WTC11 (cell line): ENCODE measurements around the gene IGHMBP2. TPM values are rescaled to one million over a fixed set of nuclear protein-coding genes. Genes with fewer than 3 reads are reported as not detected.
A peak's percentile ranks its signal among the peaks of the same experiment; 100 is the strongest.

Experiments
- ATAC-seq: fragments of 200-7000 bp; cut with Tn5 transposase; 2 replicates; pipeline ENCODE4 v1.10.0; 2021; ENCODE audit warnings: mild to moderate bottlenecking, moderate library complexity
- CTCF ChIA-PET: fragments of 300-600 bp; sonication (Branson Sonifier 250); formaldehyde crosslinking; loops from one replicate; lab custom pipeline; 2021; ENCODE audit warnings: antibody characterized with exemption; lab: Charles Lee
- POLR2A ChIA-PET: fragments of 350-600 bp; sonication (Branson Sonifier 250); formaldehyde crosslinking; loops from one replicate; lab custom pipeline; 2021; ENCODE audit warnings: antibody characterized with exemption; lab: Charles Lee
- DNase-seq: peaks from one replicate; pipeline ENCODE4 v3.0.0; 2021; ENCODE audit warnings: low spot score
- H3K27ac Mint-ChIP-seq: 2 replicates; pipeline ENCODE4 v1.8.0; 2021; ENCODE audit warnings: mixed read lengths
- H3K27me3 Mint-ChIP-seq: 2 replicates; pipeline ENCODE4 v1.8.0; 2021; ENCODE audit warnings: low read depth, mild to moderate bottlenecking, moderate library complexity, mixed read lengths
- H3K36me3 Mint-ChIP-seq: 2 replicates; pipeline ENCODE4 v1.8.0; 2021; ENCODE audit warnings: mixed read lengths
- H3K4me1 Mint-ChIP-seq: 2 replicates; pipeline ENCODE4 v1.8.0; 2022; ENCODE audit warnings: mixed read lengths
- H3K4me3 Mint-ChIP-seq: 2 replicates; pipeline ENCODE4 v1.8.0; 2021; ENCODE audit warnings: mild to moderate bottlenecking, moderate library complexity, mixed read lengths
- H3K9me3 Mint-ChIP-seq: 2 replicates; pipeline ENCODE4 v1.8.0; 2021; ENCODE audit warnings: mixed read lengths
- CREM ChIP-seq: sonication (generic); formaldehyde crosslinking; IDR thresholded peaks from 2 replicates; pipeline ENCODE4 v1.8.1; 2022; ENCODE audit warnings: mild to moderate bottlenecking, missing genetic modification reagents, moderate library complexity
- ELF4 ChIP-seq: sonication (generic); formaldehyde crosslinking; IDR thresholded peaks from 2 replicates; pipeline ENCODE4 v1.8.1; 2022; ENCODE audit warnings: low read depth, mild to moderate bottlenecking, moderate library complexity, missing genetic modification reagents
- HMGA2 ChIP-seq: fragments of 250-450 bp; sonication (Bioruptor Pico); IDR thresholded peaks from 2 replicates; pipeline ENCODE4 v1.4.0; 2021; ENCODE audit warnings: mild to moderate bottlenecking, moderate library complexity
- MXD4 ChIP-seq: fragments of 250-450 bp; sonication (Bioruptor Pico); IDR thresholded peaks from 2 replicates; pipeline ENCODE4 v1.8.0; 2021; ENCODE audit warnings: mild to moderate bottlenecking, moderate library complexity, borderline replicate concordance
- SMAD4 ChIP-seq: sonication (generic); formaldehyde crosslinking; IDR thresholded peaks from 2 replicates; pipeline ENCODE4 v1.8.0; 2022; ENCODE audit warnings: mild to moderate bottlenecking, missing genetic modification reagents
- SP1 ChIP-seq: sonication (generic); formaldehyde crosslinking; conservative IDR thresholded peaks from 2 replicates; pipeline ENCODE4 v1.8.1; 2022; ENCODE audit warnings: missing genetic modification reagents
- ZNF396 ChIP-seq: fragments of 250-450 bp; sonication (Bioruptor Pico); IDR thresholded peaks from 2 replicates; pipeline ENCODE4 v1.8.0; 2021; ENCODE audit warnings: mild to moderate bottlenecking, moderate library complexity, borderline replicate concordance
- total RNA-seq: library from RNA; stranded (reverse); gene quantifications from 3 replicates; pipeline ENCODE4 v1.2.3, GENCODE V29; 2021
- TF ChIP-seq, protein P1 (sequence below): fragments of 200-600 bp; IDR thresholded peaks from 2 replicates; pipeline ENCODE4 v1.8.0; 2022; ENCODE audit warnings: antibody characterized with exemption
- TF ChIP-seq, protein P2 (sequence below): fragments of 250-450 bp; sonication (Bioruptor Pico); IDR thresholded peaks from 2 replicates; pipeline ENCODE4 v1.9.0; 2021; ENCODE audit warnings: mild to moderate bottlenecking
- TF ChIP-seq, protein P3 (sequence below): fragments of 250-450 bp; sonication (Bioruptor Pico); IDR thresholded peaks from 2 replicates; pipeline ENCODE4 v1.9.0; 2021; ENCODE audit warnings: moderate library complexity, mild to moderate bottlenecking, inconsistent platforms, borderline replicate concordance
- TF ChIP-seq, protein P4 (sequence below): sonication (generic); formaldehyde crosslinking; conservative IDR thresholded peaks from 2 replicates; pipeline ENCODE4 v1.8.1; 2023; ENCODE audit warnings: mild to moderate bottlenecking, low read depth, missing genetic modification reagents, moderate library complexity
- TF ChIP-seq, protein P5 (sequence below): sonication (generic); formaldehyde crosslinking; IDR thresholded peaks from 2 replicates; pipeline ENCODE4 v1.8.0; 2023; ENCODE audit warnings: mild to moderate bottlenecking, missing genetic modification reagents

IGHMBP2 gene
- total RNA-seq, 1 experiment from 2014 or later, result 22.5 TPM

DNA sequence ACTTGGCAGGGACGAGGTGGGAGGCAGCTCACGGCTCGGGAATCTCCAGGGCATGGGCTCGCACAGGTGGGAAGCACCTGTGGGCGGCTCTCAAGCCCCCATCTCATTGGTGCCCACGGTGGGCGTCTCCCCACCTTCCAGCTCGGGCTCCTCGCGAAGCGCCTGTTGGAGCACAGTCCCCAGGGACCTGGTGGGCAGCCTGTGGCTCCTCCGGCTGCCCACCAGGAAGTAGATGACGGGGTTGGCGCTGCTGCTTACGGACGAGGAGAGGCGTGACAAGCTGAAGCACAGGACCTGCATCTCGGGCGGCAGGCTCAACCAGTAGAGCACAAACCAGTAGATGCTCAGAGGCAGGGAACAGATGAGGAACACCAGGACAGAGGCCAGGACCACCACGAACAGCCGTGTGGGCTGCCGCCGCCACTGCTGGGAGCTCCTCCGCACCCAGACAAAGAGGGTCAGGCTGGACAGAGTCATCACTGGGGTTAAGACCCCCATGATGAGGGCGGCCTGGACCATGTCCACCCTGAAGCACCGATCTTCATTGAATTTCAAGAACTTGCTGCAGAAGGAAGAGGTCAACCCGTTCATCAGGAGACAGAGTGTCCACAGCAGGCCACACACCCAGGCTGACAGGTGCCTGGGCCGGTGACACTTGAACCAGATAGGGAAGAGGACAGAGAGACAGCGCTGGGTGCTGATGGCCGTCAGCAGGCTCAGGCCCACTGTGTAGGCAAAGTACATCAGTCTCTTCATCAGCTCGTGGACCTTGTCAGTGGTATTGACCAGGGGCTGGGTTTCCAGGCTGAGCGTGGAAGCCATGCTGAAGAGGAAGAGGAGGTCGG lies 76.5 kb downstream of the IGHMBP2 start:
- DNase-seq (peak; percentile 10), ATAC-seq (no peak)
- TF ChIP-seq SP1 (CRISPR knock-in tag), result no peak
- TF ChIP-seq HMGA2 (CRISPR knock-in tag), result no peak
- no peak for TF ChIP-seq SMAD4 (CRISPR knock-in tag)
- TF ChIP-seq, protein P1, sequence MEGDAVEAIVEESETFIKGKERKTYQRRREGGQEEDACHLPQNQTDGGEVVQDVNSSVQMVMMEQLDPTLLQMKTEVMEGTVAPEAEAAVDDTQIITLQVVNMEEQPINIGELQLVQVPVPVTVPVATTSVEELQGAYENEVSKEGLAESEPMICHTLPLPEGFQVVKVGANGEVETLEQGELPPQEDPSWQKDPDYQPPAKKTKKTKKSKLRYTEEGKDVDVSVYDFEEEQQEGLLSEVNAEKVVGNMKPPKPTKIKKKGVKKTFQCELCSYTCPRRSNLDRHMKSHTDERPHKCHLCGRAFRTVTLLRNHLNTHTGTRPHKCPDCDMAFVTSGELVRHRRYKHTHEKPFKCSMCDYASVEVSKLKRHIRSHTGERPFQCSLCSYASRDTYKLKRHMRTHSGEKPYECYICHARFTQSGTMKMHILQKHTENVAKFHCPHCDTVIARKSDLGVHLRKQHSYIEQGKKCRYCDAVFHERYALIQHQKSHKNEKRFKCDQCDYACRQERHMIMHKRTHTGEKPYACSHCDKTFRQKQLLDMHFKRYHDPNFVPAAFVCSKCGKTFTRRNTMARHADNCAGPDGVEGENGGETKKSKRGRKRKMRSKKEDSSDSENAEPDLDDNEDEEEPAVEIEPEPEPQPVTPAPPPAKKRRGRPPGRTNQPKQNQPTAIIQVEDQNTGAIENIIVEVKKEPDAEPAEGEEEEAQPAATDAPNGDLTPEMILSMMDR, result no peak
- TF ChIP-seq, protein P2, sequence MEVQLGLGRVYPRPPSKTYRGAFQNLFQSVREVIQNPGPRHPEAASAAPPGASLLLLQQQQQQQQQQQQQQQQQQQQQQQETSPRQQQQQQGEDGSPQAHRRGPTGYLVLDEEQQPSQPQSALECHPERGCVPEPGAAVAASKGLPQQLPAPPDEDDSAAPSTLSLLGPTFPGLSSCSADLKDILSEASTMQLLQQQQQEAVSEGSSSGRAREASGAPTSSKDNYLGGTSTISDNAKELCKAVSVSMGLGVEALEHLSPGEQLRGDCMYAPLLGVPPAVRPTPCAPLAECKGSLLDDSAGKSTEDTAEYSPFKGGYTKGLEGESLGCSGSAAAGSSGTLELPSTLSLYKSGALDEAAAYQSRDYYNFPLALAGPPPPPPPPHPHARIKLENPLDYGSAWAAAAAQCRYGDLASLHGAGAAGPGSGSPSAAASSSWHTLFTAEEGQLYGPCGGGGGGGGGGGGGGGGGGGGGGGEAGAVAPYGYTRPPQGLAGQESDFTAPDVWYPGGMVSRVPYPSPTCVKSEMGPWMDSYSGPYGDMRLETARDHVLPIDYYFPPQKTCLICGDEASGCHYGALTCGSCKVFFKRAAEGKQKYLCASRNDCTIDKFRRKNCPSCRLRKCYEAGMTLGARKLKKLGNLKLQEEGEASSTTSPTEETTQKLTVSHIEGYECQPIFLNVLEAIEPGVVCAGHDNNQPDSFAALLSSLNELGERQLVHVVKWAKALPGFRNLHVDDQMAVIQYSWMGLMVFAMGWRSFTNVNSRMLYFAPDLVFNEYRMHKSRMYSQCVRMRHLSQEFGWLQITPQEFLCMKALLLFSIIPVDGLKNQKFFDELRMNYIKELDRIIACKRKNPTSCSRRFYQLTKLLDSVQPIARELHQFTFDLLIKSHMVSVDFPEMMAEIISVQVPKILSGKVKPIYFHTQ (CRISPR knock-in tag), result no peak
- Mint-ChIP-seq H3K27ac (no peak overlapping the region), H3K4me1 (peaks cover 10% of the 10 kb centered on the region), H3K9me3 (peaks cover 14% of the 10 kb centered on the region), H3K4me3 (no peak overlapping the region), H3K36me3 (no peaks in the 10 kb centered on the region), H3K27me3 (no peaks in the 10 kb centered on the region; the same call in 1 of the 2 replicates)
- CTCF ChIA-PET, result interaction anchor here (1.0 to 2.2 kb wide), 6 partner anchors 24 to 121 kb away, joined by 3 to 10 read pairs (median 4); partner anchors contain the start of gene MRGPRF
- POLR2A ChIA-PET, result no interaction called here

DNA sequence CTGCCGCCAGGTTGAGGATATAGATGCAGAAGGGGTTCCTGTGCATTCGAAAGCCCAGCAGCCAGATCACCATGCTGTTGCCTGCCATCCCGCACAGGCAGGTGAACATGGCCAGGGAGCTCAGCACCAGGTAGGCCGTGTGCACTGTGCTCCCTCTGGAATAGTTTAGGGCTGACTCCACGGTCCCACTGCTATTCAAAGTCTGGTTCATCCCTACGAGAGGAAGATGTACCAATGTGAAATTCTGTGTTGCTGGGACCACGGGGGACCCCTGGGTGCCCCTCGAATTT lies 77.0 kb downstream of the IGHMBP2 start, which contains the start of gene MRGPRD:
TSS of gene MRGPRD (minus strand) at position 211 of the 290 bp plus-strand sequence. CDS start at position 211, 0 bp downstream.
- H3K4me1 Mint-ChIP-seq, result peaks cover 10% of the 10 kb centered on the region
- TF ChIP-seq CREM (CRISPR knock-in tag), result no peak
- no peak for TF ChIP-seq ZNF396 (CRISPR knock-in tag)
- TF ChIP-seq, protein P3, sequence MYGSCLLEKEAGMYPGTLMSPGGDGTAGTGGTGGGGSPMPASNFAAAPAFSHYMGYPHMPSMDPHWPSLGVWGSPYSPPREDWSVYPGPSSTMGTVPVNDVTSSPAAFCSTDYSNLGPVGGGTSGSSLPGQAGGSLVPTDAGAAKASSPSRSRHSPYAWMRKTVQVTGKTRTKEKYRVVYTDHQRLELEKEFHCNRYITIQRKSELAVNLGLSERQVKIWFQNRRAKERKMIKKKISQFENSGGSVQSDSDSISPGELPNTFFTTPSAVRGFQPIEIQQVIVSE (CRISPR knock-in tag), result no peak
- H3K36me3 Mint-ChIP-seq, result no peaks in the 10 kb centered on the region
- POLR2A ChIA-PET, result no interaction called here
- ATAC-seq (no peak; the same call in 1 of the 2 replicates), DNase-seq (no peak)
- H3K27me3 Mint-ChIP-seq, result no peaks in the 10 kb centered on the region; the same call in 1 of the 2 replicates
- CTCF ChIA-PET, result interaction anchor here (1.3 to 2.2 kb wide), 3 partner anchors 25 to 121 kb away, joined by 3 to 10 read pairs (median 4); no protein-coding TSS in a partner anchor
- peaks cover 13% of the 10 kb centered on the region for H3K9me3 Mint-ChIP-seq
- no peak within 1 kb of the TSS for H3K4me3 Mint-ChIP-seq
- no peak within 1 kb of the TSS for H3K27ac Mint-ChIP-seq

DNA sequence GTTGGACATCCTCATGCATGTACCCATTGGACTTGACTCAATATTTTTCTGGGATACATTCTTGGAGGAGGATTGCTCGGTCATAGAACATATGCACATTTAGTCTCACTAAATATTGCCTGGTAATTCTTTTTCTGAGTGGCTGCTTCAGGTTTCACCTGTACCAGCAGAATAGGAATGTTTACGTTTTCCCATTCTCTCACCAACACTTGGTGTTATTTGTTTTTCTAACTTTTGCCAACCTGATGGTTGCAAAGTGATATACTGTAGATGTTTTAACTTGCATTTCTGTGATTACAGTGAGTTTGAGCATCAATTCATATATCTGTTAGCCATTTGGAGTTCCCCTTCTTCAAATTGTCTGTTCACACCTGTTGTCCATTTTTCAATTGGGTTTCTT lies 78.4 kb downstream of the IGHMBP2 start:
- Mint-ChIP-seq H3K4me1 (peaks cover 6% of the 10 kb centered on the region), H3K27me3 (peaks cover 4% of the 10 kb centered on the region; the same call in 1 of the 2 replicates), H3K9me3 (peaks cover 23% of the 10 kb centered on the region), H3K36me3 (0 out of 2 replicates have a peak, but pooled peaks cover 8% of the 10 kb centered on the region), H3K27ac (no peak overlapping the region), H3K4me3 (no peak overlapping the region)
- no peak for DNase-seq
- TF ChIP-seq MXD4 (CRISPR knock-in tag) (no peak), ELF4 (CRISPR knock-in tag) (no peak)
- TF ChIP-seq, protein P4, sequence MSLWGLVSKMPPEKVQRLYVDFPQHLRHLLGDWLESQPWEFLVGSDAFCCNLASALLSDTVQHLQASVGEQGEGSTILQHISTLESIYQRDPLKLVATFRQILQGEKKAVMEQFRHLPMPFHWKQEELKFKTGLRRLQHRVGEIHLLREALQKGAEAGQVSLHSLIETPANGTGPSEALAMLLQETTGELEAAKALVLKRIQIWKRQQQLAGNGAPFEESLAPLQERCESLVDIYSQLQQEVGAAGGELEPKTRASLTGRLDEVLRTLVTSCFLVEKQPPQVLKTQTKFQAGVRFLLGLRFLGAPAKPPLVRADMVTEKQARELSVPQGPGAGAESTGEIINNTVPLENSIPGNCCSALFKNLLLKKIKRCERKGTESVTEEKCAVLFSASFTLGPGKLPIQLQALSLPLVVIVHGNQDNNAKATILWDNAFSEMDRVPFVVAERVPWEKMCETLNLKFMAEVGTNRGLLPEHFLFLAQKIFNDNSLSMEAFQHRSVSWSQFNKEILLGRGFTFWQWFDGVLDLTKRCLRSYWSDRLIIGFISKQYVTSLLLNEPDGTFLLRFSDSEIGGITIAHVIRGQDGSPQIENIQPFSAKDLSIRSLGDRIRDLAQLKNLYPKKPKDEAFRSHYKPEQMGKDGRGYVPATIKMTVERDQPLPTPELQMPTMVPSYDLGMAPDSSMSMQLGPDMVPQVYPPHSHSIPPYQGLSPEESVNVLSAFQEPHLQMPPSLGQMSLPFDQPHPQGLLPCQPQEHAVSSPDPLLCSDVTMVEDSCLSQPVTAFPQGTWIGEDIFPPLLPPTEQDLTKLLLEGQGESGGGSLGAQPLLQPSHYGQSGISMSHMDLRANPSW (CRISPR knock-in tag), result no peak
- TF ChIP-seq, protein P5, sequence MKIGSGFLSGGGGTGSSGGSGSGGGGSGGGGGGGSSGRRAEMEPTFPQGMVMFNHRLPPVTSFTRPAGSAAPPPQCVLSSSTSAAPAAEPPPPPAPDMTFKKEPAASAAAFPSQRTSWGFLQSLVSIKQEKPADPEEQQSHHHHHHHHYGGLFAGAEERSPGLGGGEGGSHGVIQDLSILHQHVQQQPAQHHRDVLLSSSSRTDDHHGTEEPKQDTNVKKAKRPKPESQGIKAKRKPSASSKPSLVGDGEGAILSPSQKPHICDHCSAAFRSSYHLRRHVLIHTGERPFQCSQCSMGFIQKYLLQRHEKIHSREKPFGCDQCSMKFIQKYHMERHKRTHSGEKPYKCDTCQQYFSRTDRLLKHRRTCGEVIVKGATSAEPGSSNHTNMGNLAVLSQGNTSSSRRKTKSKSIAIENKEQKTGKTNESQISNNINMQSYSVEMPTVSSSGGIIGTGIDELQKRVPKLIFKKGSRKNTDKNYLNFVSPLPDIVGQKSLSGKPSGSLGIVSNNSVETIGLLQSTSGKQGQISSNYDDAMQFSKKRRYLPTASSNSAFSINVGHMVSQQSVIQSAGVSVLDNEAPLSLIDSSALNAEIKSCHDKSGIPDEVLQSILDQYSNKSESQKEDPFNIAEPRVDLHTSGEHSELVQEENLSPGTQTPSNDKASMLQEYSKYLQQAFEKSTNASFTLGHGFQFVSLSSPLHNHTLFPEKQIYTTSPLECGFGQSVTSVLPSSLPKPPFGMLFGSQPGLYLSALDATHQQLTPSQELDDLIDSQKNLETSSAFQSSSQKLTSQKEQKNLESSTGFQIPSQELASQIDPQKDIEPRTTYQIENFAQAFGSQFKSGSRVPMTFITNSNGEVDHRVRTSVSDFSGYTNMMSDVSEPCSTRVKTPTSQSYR, result no peak
- ChIA-PET CTCF (no interaction called here), POLR2A (no interaction called here)
- no peak for ATAC-seq
